ENCODE measurements around the gene GXYLT2. TPM values are rescaled to one million over a fixed set of nuclear protein-coding genes. Genes with fewer than 3 reads are reported as not detected.
A peak's percentile ranks its signal among the peaks of the same experiment; 100 is the strongest.

GXYLT2 gene
- total and polyA plus RNA-seq, 5 experiments from 2014 or later = not detected

DNA sequence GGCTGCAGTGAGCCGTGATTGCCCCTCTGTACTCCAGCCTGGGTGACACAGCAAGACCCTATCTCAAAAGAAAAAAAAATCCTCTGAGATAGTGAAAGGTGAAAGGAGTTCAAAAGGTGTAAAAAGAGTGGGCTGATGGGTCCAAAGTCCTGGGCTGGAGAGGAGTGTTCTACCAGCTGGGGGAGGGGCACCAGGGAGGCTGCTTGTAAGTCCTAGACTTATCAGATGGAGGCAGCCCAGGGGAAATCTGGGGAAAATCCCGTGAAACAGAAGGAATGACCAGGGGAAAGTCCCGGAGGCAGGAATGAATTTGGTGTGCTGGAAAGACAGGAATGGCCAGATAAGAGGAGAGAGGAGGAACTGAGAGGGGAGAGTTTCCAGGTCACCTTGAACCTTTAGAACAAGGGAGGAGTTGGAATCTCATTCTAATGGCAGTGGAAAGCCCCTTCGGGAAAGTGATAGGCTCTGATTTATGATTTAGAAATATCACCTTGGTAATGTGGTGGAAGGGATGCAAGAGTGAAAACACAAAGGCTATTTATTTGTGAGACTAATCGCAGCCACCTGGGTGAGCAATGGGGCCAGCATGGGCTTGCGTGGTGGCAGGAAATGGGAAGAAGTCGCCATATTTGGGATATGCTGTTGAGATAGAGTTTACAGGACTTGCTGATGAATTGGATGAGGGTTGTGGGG is 85.3 kb downstream of the GXYLT2 start:
- Mint-ChIP-seq H3K4me1 (peaks cover 0 to 4% (median 0%) of the 10 kb centered on the region in 4 donors), H3K36me3 (no peaks in the 10 kb centered on the region), H3K9me3 (no peaks in the 10 kb centered on the region), H3K4me3 (no peak overlapping the region), H3K27me3 (peaks cover 0 to 4% (median 3%) of the 10 kb centered on the region in 5 donors), H3K27ac (no peak overlapping the region)
- DNase-seq (no peak), ATAC-seq (no peak)
- POLR2A ChIA-PET = no interaction called here

GRCh38 chr3:72973786-72974185 is 85.9 kb downstream of the GXYLT2 start:
- Mint-ChIP-seq H3K27me3 (peaks cover 0 to 4% (median 3%) of the 10 kb centered on the region in 5 donors), H3K36me3 (no peaks in the 10 kb centered on the region), H3K4me1 (peaks cover 0 to 4% (median 0%) of the 10 kb centered on the region in 4 donors), H3K4me3 (no peak overlapping the region), H3K27ac (no peak overlapping the region), H3K9me3 (no peaks in the 10 kb centered on the region)
- DNase-seq (no peak), ATAC-seq (no peak)
- POLR2A ChIA-PET = no interaction called here

- ATAC-seq (no peak), DNase-seq (no peak)
- H3K4me1 Mint-ChIP-seq = peaks cover 0 to 4% (median 0%) of the 10 kb centered on the region in 4 donors
- no peaks in the 10 kb centered on the region for H3K36me3 Mint-ChIP-seq
- H3K27ac Mint-ChIP-seq = no peak overlapping the region
- POLR2A ChIA-PET = no interaction called here
- H3K4me3 Mint-ChIP-seq = no peak overlapping the region
- peaks cover 0 to 6% (median 3%) of the 10 kb centered on the region in 5 donors for H3K27me3 Mint-ChIP-seq
- no peaks in the 10 kb centered on the region for H3K9me3 Mint-ChIP-seq
Observed at GRCh38 chr3:72974956-72975355, 87.1 kb downstream of the GXYLT2 start.

DNA sequence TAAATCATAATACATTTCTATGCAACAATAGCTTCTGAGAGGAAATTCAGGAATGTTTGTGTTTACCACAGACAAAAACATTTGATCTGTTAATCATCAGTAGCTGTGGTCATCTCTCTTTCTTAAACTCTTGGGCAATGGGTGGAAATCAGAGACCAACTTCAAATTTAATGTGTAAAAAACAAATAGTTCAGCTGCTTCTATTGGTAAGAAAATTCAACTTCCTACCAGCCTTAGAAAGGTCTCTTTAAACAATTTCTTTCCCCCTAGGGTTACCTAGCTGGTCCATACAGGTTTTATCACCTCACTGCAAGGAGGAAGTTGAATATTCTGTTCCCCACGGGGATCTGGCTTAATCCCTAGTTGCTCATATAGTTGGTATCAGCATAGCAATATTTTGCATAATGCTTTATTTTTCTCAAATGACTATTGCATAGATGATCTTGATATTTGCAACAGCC is 88.5 kb downstream of the GXYLT2 start:
- Mint-ChIP-seq H3K4me1 (peaks cover 0 to 4% (median 0%) of the 10 kb centered on the region in 4 donors), H3K9me3 (no peaks in the 10 kb centered on the region), H3K36me3 (no peaks in the 10 kb centered on the region), H3K4me3 (no peak overlapping the region), H3K27me3 (peaks cover 0 to 7% (median 4%) of the 10 kb centered on the region in 5 donors), H3K27ac (no peak overlapping the region)
- DNase-seq (no peak), ATAC-seq (no peak)
- POLR2A ChIA-PET = interaction anchor here (1.2 kb wide), 1 partner anchor 21 kb away, joined by 3 read pairs; the partner anchor contains the start of gene PPP4R2

GRCh38 chr3:72977060-72977808 is 89.4 kb downstream of the GXYLT2 start:
- Mint-ChIP-seq H3K9me3 (no peaks in the 10 kb centered on the region), H3K27me3 (peaks cover 0 to 7% (median 4%) of the 10 kb centered on the region in 5 donors), H3K4me3 (no peak overlapping the region), H3K4me1 (peaks cover 0 to 4% (median 0%) of the 10 kb centered on the region in 4 donors), H3K27ac (no peak overlapping the region), H3K36me3 (no peaks in the 10 kb centered on the region)
- POLR2A ChIA-PET = interaction anchor here (1.2 kb wide), 1 partner anchor 20 kb away, joined by 3 read pairs; the partner anchor contains the start of gene PPP4R2
- no peak for DNase-seq
- ATAC-seq = peak in 1 of 2 donors; percentile 23

- ATAC-seq (no peak), DNase-seq (no peak)
- Mint-ChIP-seq H3K4me3 (no peak overlapping the region), H3K9me3 (peaks cover 0 to 14% (median 8%) of the 10 kb centered on the region in 9 donors), H3K36me3 (peaks cover 0 to 13% (median 6%) of the 10 kb centered on the region in 3 donors), H3K27ac (no peak overlapping the region), H3K27me3 (peaks cover 2 to 11% (median 5%) of the 10 kb centered on the region in 5 donors), H3K4me1 (peaks cover 0 to 4% (median under 1%) of the 10 kb centered on the region in 4 donors)
- POLR2A ChIA-PET = interaction anchor here (1.1 kb wide), 1 partner anchor 13 kb away, joined by 3 read pairs; no protein-coding TSS in a partner anchor
Observed at GRCh38 chr3:72982609-72983366, 94.9 kb downstream of the GXYLT2 start.

- peaks cover 0 to 14% (median 8%) of the 10 kb centered on the region in 9 donors for H3K9me3 Mint-ChIP-seq
- peaks cover 0 to 11% (median 5%) of the 10 kb centered on the region in 5 donors for H3K27me3 Mint-ChIP-seq
- H3K4me3 Mint-ChIP-seq = no peak overlapping the region
- H3K36me3 Mint-ChIP-seq = peaks cover 0 to 13% (median 6%) of the 10 kb centered on the region in 3 donors
- POLR2A ChIA-PET = interaction anchor here (0.6 kb wide), 2 partner anchors 8 to 329 kb away, joined by 3 read pairs; no protein-coding TSS in a partner anchor
- ATAC-seq = no peak
- H3K4me1 Mint-ChIP-seq = peaks cover 0 to 4% (median under 1%) of the 10 kb centered on the region in 4 donors
- no peak overlapping the region for H3K27ac Mint-ChIP-seq
- DNase-seq = no peak
Observed at GRCh38 chr3:72985576-72985975, 97.7 kb downstream of the GXYLT2 start.

GRCh38 chr3:72990701-72991395 is 103.0 kb downstream of the GXYLT2 start:
- POLR2A ChIA-PET = no interaction called here
- Mint-ChIP-seq H3K9me3 (peaks cover 0 to 5% (median 4%) of the 10 kb centered on the region in 9 donors), H3K27ac (no peak overlapping the region), H3K4me3 (no peak overlapping the region), H3K27me3 (no peaks in the 10 kb centered on the region), H3K36me3 (peaks cover 0 to 5% (median 3%) of the 10 kb centered on the region in 3 donors), H3K4me1 (peaks cover 0 to 2% (median under 1%) of the 10 kb centered on the region in 4 donors)
- ATAC-seq (no peak), DNase-seq (no peak)

- ATAC-seq (no peak), DNase-seq (no peak)
- Mint-ChIP-seq H3K27me3 (no peaks in the 10 kb centered on the region), H3K9me3 (no peaks in the 10 kb centered on the region), H3K27ac (peak overlapping the region in 1 of 10 donors; percentile 17), H3K36me3 (no peaks in the 10 kb centered on the region), H3K4me3 (no peak overlapping the region), H3K4me1 (peaks cover 0 to 4% (median under 1%) of the 10 kb centered on the region in 4 donors)
- POLR2A ChIA-PET = no interaction called here
Observed at GRCh38 chr3:72991522-72991921, 103.7 kb downstream of the GXYLT2 start.

- H3K27ac Mint-ChIP-seq = peak overlapping the region in 1 of 10 donors; percentile 77
- peak overlapping the region in 2 of 10 donors; percentile 56 to 68 for H3K4me3 Mint-ChIP-seq
- no peak for ATAC-seq
Observed at GRCh38 chr3:72993391-72993790, 105.5 kb downstream of the GXYLT2 start.

GRCh38 chr3:72995337-72995736 is 107.5 kb downstream of the GXYLT2 start:
- H3K4me1 Mint-ChIP-seq = peaks cover 18 to 29% (median 27%) of the 10 kb centered on the region in 4 donors
- H3K9me3 Mint-ChIP-seq = no peaks in the 10 kb centered on the region
- DNase-seq (no peak), ATAC-seq (no peak)
- H3K27me3 Mint-ChIP-seq = no peaks in the 10 kb centered on the region
- peak overlapping the region in 7 of 10 donors; percentile 19 to 79 (median 64) for H3K4me3 Mint-ChIP-seq
- H3K27ac Mint-ChIP-seq = peak overlapping the region in 9 of 10 donors; percentile 56 to 94 (median 82)
- POLR2A ChIA-PET = interaction anchor here (1.0 kb wide), 1 partner anchor 13 kb away, joined by 3 read pairs; no protein-coding TSS in a partner anchor
- peaks cover 0 to 21% (median 0%) of the 10 kb centered on the region in 3 donors for H3K36me3 Mint-ChIP-seq

More at GRCh38 chr3:72993391-72993790, 105.5 kb downstream of the GXYLT2 start:
- H3K4me1 Mint-ChIP-seq = peaks cover 7 to 12% (median 10%) of the 10 kb centered on the region in 4 donors
- no peak for DNase-seq
- H3K27me3 Mint-ChIP-seq = no peaks in the 10 kb centered on the region
- no peaks in the 10 kb centered on the region for H3K9me3 Mint-ChIP-seq
- POLR2A ChIA-PET = no interaction called here
- H3K36me3 Mint-ChIP-seq = peaks cover 0 to 5% (median 0%) of the 10 kb centered on the region in 3 donors

Data from naive thymus-derived CD8-positive, alpha-beta T cell (primary cell).